ENCODE results near the gene ZNF689.
"Not testable (repeated sequence)": the region's sequence is repeated elsewhere in the genome, so short reads cannot be mapped to it uniquely, and the experiment has no call there.

The ZNF689 gene

GRCh38 chr16:30633526-30633925 lies 23.3 kb upstream of the ZNF689 start:
- no peak for DNase-seq

DNA sequence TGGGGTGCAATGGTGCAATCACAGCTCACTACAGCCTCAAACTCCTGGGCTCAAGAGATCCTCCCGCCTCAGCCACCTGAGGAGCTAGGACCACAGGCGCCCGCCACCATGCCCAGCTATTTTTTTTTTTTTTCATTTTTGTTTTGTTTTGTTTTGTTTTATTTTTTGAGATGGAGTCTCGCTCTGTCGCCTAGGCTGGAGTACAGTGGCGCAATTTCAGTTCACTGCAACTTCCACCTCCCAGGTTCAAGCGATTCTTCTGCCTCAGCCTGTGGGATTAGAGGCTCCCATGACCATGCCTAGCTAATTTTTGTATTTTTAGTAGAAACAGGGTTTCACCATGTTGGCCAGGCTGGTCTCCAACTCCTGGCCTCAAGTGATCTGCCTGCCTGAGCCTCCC lies 22.3 kb upstream of the ZNF689 start:
- DNase-seq, result not testable (repeated sequence)

- peak; percentile 68 for DNase-seq
Measured at GRCh38 chr16:30628628-30629540, 18.7 kb upstream of the ZNF689 start.

- no peak for DNase-seq
Measured at GRCh38 chr16:30626236-30626635, 16.0 kb upstream of the ZNF689 start.

GRCh38 chr16:30623536-30624283 lies 13.5 kb upstream of the ZNF689 start:
- DNase-seq, result no peak

- DNase-seq, result no peak
Measured at GRCh38 chr16:30622455-30623032, 12.4 kb upstream of the ZNF689 start.

DNA sequence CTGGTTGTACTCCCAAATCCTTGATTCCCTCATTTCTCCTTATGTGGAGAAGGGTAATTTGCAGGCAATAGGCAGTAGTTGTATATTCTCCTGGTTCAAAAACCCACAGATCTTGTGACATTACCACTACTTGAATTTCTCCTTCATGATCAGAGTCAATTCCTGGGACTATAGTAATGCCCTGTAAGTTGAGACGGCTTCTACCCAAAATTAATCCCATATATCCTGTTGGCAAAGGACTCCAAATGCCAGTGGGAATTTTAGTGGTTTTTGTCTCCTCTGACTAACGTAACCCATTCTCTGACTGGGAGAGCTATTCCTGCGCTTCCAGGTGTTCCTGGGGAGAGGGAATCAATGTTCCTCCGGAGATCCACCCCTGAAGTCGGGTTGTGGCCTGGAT lies 11.6 kb upstream of the ZNF689 start:
- DNase-seq, result no peak

DNA sequence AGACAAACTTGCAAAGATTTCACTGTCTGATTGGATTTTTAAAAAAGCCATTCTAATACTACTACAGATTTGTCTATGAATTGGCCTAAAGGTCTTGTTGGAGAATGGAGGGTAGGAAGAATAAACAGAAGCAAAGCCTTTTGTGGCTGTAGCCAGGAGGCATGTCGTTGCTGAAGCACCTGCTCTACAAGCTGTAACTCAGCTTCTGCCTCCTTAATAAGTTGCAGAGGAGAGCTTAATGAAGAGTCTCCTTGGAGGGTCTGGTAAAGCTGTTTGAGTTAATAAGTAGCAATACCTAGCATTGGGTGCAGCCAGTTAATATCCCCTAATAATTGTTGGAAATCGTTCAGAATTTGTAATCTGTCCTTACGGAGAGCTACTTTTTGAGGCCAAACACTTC lies 10.0 kb upstream of the ZNF689 start:
- no peak for DNase-seq

GRCh38 chr16:30619638-30620037 lies 9.4 kb upstream of the ZNF689 start:
- no peak for DNase-seq

DNA sequence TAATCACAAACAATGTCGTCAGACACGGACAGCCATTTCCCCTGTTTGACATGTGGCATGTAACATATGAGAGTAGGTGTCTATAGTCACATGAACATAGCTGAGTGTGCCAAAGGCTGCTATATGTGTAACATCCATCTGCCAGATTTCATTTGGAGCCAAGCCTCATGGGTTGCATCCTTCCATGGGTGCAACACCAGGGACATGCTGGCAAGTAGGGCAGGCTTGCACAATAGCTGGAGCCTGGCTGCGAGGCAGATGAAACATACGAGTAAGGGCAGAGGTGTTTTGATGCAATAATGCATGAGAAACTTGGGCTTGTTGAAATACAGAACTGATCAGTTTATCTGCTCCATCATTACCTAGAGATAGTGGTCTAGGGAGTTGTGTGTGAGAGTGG lies 9.0 kb upstream of the ZNF689 start:
- no peak for DNase-seq

DNA sequence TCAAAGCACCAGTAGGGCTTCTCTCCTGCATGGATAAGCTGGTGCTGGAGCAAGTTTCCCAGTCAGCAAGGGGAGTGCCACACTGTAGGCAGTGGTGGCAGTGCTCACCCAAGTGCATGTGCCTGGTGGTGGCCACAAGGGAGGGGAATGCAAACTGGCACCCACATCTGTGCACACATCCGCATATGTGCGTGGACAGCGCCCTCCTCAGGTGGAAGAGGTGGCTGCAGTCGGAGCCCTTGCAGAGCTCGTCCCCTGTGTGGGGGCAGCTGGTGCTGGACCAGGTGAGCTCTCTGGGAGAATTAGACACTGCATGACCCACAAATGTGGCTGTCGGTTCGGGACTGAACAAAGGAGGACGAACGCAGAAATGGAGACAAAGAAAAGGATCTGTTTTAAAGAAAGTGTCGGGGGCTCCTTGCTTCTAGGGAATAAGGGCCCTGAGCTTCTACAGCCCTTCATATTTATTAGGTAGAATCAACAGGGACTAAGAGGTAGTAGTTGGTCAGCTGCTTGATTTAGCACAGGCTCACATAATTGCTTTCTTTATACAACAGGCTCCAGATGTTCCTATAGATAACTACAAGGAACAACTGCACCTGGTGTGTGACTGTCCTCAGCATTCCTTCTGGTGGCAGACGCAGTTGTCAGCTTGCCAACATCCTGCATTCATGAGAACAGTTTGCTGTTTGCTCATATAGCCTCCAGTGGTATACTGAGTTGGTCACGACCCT lies 5.3 kb upstream of the ZNF689 start:
- peak; percentile 62 for DNase-seq

DNA sequence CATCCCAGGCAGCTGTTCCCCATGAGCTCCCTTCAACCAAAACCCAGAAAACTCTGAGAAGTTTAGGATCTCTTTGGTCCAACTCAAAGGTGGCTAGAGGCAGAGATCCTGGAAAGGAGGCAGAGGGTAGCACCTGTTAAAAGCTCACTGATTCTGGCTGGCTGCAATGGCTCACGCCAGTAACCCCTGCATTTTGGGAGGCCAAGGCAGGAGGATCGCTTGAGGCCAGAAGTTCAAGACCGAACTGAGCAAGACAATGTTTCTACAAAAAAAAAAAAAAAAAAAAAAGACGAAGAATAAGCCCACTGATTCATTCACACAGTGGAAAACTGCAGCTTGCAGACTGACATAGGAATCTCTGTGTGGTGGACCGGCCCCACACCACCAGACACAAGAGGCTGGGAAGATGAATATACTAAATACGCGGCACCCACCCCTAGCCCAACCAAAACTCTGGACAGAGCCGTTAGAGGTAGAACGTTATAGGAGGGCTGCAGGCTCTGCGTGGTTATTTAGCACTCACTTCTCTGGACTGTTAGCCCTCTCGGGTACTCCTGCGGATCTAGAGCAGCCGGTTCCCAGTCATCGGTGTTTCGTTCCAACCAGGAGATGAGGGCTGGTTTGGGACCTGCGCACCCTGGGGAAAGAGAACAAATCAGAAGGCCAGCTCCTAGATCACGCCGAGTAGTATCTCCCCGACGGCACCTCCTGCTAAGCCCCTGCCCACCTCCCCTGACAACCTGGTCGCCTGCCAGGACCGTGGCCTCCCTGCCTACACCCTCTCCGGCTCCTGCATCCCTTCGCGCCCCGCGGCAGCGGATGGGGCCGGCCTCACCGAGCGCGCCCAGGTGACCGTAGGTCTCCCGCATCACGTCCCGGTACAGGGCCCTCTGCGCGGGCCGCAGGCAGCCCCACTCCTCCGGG lies 925 bp downstream of the ZNF689 start:
- DNase-seq, result no peak

DNA sequence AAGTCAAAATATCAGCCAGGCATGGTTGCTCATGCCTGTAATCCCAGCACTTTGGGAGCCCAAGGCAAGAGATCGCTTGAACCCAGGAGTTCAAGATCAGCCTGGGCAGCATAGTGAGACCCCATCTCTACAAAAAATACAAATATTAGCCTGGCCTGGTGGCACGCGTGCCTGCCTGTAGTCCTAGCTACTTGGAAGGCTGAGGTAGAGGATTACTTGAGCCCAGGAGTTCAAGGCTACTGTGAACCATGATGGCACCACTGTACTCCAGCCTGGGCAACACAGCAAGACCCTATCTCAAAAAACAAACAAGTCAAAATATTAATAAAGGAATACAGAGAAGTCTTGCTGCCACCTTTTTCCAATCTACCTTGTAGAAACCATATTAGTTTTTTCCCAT lies 4.2 kb downstream of the ZNF689 start:
- no peak for DNase-seq

GRCh38 chr16:30605158-30605557 lies 5.0 kb downstream of the ZNF689 start:
- DNase-seq, result no peak

- DNase-seq, result no peak
Measured at GRCh38 chr16:30604316-30604947, 5.8 kb downstream of the ZNF689 start.

DNA sequence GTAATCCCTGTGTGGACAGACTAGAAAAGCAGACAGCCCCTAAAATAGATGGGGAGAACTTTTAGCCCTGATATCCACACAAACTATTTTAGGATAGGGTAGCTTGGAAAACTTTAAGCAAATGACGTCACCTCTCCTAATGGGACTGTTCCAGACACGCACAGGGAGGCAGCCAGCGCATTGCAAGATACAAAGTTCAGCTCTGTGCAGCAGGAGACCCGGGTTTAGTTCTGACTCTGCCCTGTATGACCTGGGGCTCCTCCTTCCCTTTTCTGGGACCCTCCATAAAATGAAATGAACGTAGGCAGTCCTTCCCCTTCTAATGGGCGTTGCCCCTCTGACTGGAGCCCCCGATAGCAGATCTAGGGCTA lies 6.3 kb downstream of the ZNF689 start:
- no peak for DNase-seq

DNA sequence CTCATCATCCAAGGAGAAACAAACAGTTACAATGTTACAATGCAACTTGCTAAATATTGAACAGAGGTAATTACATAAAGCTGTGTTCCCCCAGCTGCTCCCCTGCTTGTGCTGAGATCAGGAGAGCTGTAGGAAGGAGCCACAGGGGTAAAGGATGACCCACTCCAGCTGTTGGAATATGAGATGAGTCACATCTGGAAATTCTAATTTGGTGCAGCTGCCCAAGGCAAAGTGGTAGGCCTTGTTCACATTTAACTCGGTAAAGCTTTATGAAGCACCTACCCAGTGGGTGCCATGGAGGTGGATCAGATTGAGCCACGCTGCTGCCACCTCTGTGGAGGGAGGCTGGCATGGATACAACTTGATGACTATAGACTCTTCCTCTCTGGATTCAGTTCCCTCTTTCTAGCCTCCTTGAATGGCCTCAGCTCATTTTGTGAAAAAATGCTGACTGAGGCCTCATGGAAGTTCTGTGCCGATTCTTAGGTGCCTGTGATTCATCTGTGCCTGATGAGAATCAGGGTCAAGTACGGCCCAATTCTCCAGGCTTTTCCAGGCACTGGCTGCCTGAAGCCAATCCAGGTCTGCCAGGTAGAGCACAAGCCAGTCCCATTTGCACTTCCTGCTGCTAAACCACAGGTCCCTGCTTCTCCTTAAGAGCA lies 7.4 kb downstream of the ZNF689 start:
- DNase-seq, result no peak

- no peak for DNase-seq
Measured at GRCh38 chr16:30601966-30602365, 8.2 kb downstream of the ZNF689 start.

DNA sequence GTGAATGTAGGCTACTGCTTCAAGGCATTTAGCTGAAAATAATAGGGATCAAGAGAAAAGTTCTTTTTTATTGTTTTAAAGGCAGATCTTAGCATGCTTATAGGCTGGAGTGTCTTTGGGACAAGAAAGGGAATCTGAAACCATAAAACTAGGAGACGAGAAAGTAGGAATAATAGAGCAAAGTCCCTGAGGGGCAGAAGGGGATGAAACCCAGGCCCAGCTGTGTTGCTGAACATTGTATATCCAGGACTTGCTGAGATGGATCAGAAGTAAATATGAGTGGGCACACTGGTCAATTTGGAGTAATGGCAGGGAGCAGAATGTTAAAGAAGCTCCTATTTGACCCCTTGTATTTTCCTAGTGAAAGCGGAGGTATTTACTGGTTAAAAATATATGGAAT lies 9.3 kb downstream of the ZNF689 start:
- no peak for DNase-seq

GRCh38 chr16:30600215-30600614 lies 10.0 kb downstream of the ZNF689 start:
- DNase-seq, result no peak

- DNase-seq, result no peak
Measured at GRCh38 chr16:30592871-30593270, 17.3 kb downstream of the ZNF689 start.

Data from NK-92 treated with Interleukin-12 subunit alpha and Interleukin-12 subunit beta, amount 100 ng/mL, for 24 hours (cell line).